ENCODE data around the gene NTN3. TPM values are rescaled to one million over a fixed set of nuclear protein-coding genes. Genes with fewer than 3 reads are reported as not detected.

NTN3 gene
- total RNA-seq, 1 donor from 2014 or later, result 17.9 TPM

DNA sequence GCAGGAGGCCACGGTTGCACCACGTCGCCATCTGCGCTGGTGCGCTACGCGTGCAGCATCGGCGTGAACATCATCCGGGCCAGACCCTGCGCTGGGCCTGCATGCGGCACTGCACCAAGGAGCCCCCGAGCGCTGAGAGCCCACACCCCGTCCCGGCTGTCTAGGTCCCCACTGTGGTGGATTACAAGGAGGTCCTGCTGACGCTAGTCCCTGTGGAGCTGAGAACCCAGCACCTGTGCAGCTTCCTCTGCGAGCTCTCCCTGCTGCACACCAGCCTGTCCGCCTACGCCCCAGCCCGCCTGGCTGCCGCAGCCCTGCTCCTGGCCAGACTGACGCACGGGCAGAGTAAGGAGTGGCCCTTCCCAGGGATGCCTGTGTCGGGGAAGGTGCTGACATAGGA, 22.0 kb upstream of the NTN3 start:
- H3K27ac Mint-ChIP-seq, result no peak overlapping the region
- no peaks in the 10 kb centered on the region for H3K27me3 Mint-ChIP-seq (ENCODE audit: low read depth)
- H3K9me3 Mint-ChIP-seq, result no peaks in the 10 kb centered on the region
- TF ChIP-seq, protein P1, sequence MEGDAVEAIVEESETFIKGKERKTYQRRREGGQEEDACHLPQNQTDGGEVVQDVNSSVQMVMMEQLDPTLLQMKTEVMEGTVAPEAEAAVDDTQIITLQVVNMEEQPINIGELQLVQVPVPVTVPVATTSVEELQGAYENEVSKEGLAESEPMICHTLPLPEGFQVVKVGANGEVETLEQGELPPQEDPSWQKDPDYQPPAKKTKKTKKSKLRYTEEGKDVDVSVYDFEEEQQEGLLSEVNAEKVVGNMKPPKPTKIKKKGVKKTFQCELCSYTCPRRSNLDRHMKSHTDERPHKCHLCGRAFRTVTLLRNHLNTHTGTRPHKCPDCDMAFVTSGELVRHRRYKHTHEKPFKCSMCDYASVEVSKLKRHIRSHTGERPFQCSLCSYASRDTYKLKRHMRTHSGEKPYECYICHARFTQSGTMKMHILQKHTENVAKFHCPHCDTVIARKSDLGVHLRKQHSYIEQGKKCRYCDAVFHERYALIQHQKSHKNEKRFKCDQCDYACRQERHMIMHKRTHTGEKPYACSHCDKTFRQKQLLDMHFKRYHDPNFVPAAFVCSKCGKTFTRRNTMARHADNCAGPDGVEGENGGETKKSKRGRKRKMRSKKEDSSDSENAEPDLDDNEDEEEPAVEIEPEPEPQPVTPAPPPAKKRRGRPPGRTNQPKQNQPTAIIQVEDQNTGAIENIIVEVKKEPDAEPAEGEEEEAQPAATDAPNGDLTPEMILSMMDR (IDR thresholded peaks at IDR 0.05; ENCODE audit: unreplicated experiment), result no peak
- H3K4me1 Mint-ChIP-seq, result no peaks in the 10 kb centered on the region
- no peak overlapping the region for H3K4me3 Mint-ChIP-seq
- H3K36me3 Mint-ChIP-seq, result peaks cover 37% of the 10 kb centered on the region
- DNase-seq (ENCODE audit: low spot score in 2 of 2, unreplicated experiment in 2 of 2), result no peak

DNA sequence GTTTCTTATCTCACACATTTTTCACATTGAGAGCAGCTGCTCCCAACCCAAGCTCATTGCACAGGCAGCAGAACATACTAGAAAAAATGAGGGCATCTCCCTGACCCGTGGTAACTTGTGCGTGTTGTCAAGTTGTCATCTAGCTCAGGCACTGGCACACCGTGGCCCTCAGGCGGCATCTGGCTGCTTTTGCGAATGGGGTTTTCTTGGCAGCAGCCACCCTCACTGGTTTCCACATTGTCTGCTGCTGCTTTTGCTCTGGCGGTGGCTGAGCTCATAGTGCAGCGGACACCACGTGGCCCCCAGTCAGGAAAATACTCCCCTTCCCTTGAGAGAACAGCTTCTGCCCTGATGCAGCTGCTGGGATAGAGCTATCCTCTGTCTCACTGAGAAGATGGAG, 20.6 kb upstream of the NTN3 start:
- Mint-ChIP-seq H3K27me3 (ENCODE audit: low read depth) (no peaks in the 10 kb centered on the region), H3K27ac (no peak overlapping the region), H3K4me3 (no peak overlapping the region), H3K9me3 (no peaks in the 10 kb centered on the region), H3K4me1 (no peaks in the 10 kb centered on the region), H3K36me3 (peaks cover 33% of the 10 kb centered on the region)
- no peak for DNase-seq (ENCODE audit: low spot score in 2 of 2, unreplicated experiment in 2 of 2)
- TF ChIP-seq, protein P1 (IDR thresholded peaks at IDR 0.05; ENCODE audit: unreplicated experiment), result no peak

DNA sequence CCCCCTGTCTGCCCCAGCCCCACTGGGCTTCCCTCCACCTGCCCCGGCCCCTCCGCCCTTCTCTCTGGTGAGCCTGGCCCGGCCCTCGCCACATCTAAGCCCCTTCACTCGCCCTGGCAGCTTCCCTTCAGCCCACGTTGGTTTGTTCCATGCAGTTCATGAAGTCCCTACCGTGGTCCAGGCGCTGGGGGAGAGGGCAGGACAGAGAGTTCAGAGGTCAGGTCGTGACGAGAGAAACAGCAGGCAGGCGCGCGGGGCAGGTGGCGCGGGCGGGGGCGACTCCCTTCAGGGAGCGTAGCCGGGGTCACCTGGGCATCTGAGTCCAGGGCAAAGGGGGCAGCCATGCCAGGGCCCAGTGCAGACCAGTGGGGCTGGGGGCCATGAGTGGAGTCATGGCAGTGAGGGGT, 20.1 kb upstream of the NTN3 start:
- no peak for DNase-seq (ENCODE audit: low spot score in 2 of 2, unreplicated experiment in 2 of 2)
- Mint-ChIP-seq H3K4me1 (no peaks in the 10 kb centered on the region), H3K27me3 (ENCODE audit: low read depth) (no peaks in the 10 kb centered on the region), H3K4me3 (no peak overlapping the region), H3K9me3 (no peaks in the 10 kb centered on the region), H3K36me3 (peaks cover 33% of the 10 kb centered on the region), H3K27ac (no peak overlapping the region)
- TF ChIP-seq, protein P1 (IDR thresholded peaks at IDR 0.05; ENCODE audit: unreplicated experiment), result no peak

DNA sequence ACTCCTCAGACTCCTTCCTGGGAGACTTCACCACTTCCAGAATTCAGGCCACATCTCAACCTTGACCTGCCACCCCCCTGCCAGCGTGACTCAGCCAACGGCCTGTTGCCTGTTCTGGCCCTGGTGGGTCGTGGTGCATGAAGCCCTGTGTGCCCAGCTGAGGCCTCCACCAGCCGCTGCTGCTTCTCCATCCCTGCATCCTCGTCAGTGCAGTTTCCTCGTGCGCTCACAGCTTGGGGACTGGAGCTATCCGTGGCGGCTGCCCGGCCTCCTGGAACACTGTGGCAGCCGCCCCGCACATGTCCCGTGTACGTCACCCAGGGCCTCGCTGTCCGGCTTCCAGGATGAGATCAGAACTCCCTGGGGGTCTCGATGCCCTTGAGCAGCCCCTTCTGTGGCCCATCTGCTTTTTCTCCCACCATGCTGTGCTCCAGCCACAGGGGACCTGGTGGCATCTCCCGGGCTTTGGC, 19.2 kb upstream of the NTN3 start:
- Mint-ChIP-seq H3K9me3 (no peaks in the 10 kb centered on the region), H3K27ac (no peak overlapping the region), H3K4me1 (no peaks in the 10 kb centered on the region), H3K36me3 (peaks cover 29% of the 10 kb centered on the region), H3K27me3 (ENCODE audit: low read depth) (no peaks in the 10 kb centered on the region), H3K4me3 (no peak overlapping the region)
- no peak for DNase-seq (ENCODE audit: low spot score in 2 of 2, unreplicated experiment in 2 of 2)
- TF ChIP-seq, protein P1 (IDR thresholded peaks at IDR 0.05; ENCODE audit: unreplicated experiment), result no peak

DNA sequence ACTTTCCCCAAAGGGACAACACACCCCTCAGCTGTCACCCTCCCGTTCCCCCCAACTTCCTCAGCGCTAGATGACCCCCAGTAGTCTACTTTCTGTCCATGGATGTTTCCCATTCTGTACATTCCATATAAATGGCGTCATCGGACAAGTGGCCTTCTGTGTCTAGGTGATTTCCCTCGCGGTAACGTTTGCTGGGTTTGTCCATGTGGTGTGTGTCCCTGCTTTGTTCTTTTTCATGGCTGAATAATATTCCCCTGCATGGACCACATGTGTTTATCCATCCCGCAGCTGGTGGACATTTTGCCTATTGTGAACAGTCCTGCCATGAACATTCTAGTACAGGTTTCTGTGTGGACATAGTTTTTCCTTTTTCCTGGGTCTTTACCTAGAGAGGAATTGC, 18.4 kb upstream of the NTN3 start:
- Mint-ChIP-seq H3K27me3 (ENCODE audit: low read depth) (no peaks in the 10 kb centered on the region), H3K4me1 (no peaks in the 10 kb centered on the region), H3K4me3 (no peak overlapping the region), H3K9me3 (no peaks in the 10 kb centered on the region), H3K36me3 (peaks cover 31% of the 10 kb centered on the region), H3K27ac (no peak overlapping the region)
- TF ChIP-seq, protein P1 (IDR thresholded peaks at IDR 0.05; ENCODE audit: unreplicated experiment), result no peak
- DNase-seq (ENCODE audit: low spot score in 2 of 2, unreplicated experiment in 2 of 2), result no peak
